HEK293 (cell line): Measurements from ENCODE around the gene KRTDAP.

Source experiments
- BCL11A ChIP-seq: fragments of 450-650 bp; formaldehyde crosslinking; IDR thresholded peaks from 2 replicates; pipeline ENCODE4 v1.5.1; 2016; ENCODE audit warnings: low read depth, missing biosample characterization, missing genetic modification characterization
- BCL11B ChIP-seq: fragments of 450-650 bp; formaldehyde crosslinking; IDR thresholded peaks from 2 replicates; pipeline ENCODE4 v1.5.1; 2016; ENCODE audit warnings: low read depth, missing biosample characterization, missing genetic modification characterization
- GFI1B ChIP-seq: fragments of 450-650 bp; formaldehyde crosslinking; IDR thresholded peaks from 2 replicates; pipeline ENCODE4 v1.5.1; 2016; ENCODE audit warnings: missing biosample characterization, missing genetic modification characterization
- KLF1 ChIP-seq: fragments of 450-650 bp; formaldehyde crosslinking; IDR thresholded peaks from 2 replicates; pipeline ENCODE4 v1.5.1; 2016; ENCODE audit warnings: missing biosample characterization, missing genetic modification characterization
- KLF8 ChIP-seq: fragments of 450-650 bp; formaldehyde crosslinking; IDR thresholded peaks from 2 replicates; pipeline ENCODE4 v1.5.1; 2016; ENCODE audit warnings: missing biosample characterization, missing genetic modification characterization
- MYNN ChIP-seq: fragments of 450-650 bp; formaldehyde crosslinking; IDR thresholded peaks from 2 replicates; pipeline ENCODE4 v1.5.1; 2016; ENCODE audit warnings: missing biosample characterization, missing genetic modification characterization, borderline replicate concordance
- OVOL3 ChIP-seq: fragments of 450-650 bp; formaldehyde crosslinking; IDR thresholded peaks from 2 replicates; pipeline ENCODE4 v1.5.1; 2016; ENCODE audit warnings: missing biosample characterization, missing genetic modification characterization
- PRDM6 ChIP-seq: fragments of 450-650 bp; formaldehyde crosslinking; IDR thresholded peaks from 2 replicates; pipeline ENCODE4 v1.5.1; 2017; ENCODE audit warnings: missing biosample characterization, missing genetic modification characterization
- ZBTB48 ChIP-seq: fragments of 450-650 bp; formaldehyde crosslinking; IDR thresholded peaks from 2 replicates; pipeline ENCODE4 v1.5.1; 2016; ENCODE audit warnings: missing biosample characterization, missing genetic modification characterization
- ZNF10 ChIP-seq: fragments of 450-650 bp; formaldehyde crosslinking; IDR thresholded peaks from 2 replicates; pipeline ENCODE4 v1.5.1; 2017; ENCODE audit warnings: missing biosample characterization, missing genetic modification characterization
- ZNF121 ChIP-seq: fragments of 450-650 bp; formaldehyde crosslinking; IDR thresholded peaks from 2 replicates; pipeline ENCODE4 v1.5.1; 2016; ENCODE audit warnings: missing biosample characterization, missing genetic modification characterization
- ZNF18 ChIP-seq: fragments of 450-650 bp; formaldehyde crosslinking; IDR thresholded peaks from 2 replicates; pipeline ENCODE4 v1.5.1; 2016; ENCODE audit warnings: missing biosample characterization, missing genetic modification characterization
- ZNF510 ChIP-seq: fragments of 450-650 bp; formaldehyde crosslinking; IDR thresholded peaks from 2 replicates; pipeline ENCODE4 v1.5.1; 2018; ENCODE audit warnings: mild to moderate bottlenecking, missing genetic modification characterization, missing biosample characterization; ENCODE audit not compliant: insufficient replicate concordance
- ZNF514 ChIP-seq: fragments of 450-650 bp; formaldehyde crosslinking; IDR thresholded peaks from 2 replicates; pipeline ENCODE4 v1.5.1; 2016; ENCODE audit warnings: missing biosample characterization, missing genetic modification characterization
- ZNF544 ChIP-seq: fragments of 450-650 bp; formaldehyde crosslinking; IDR thresholded peaks from 2 replicates; pipeline ENCODE4 v1.5.0; 2017; ENCODE audit warnings: missing biosample characterization, missing genetic modification characterization
- ZNF558 ChIP-seq: fragments of 450-650 bp; formaldehyde crosslinking; IDR thresholded peaks from 2 replicates; pipeline ENCODE4 v1.5.1; 2016; ENCODE audit warnings: missing biosample characterization, missing genetic modification characterization
- ZNF571 ChIP-seq: fragments of 450-650 bp; formaldehyde crosslinking; IDR thresholded peaks from 2 replicates; pipeline ENCODE4 v1.5.0; 2017; ENCODE audit warnings: missing biosample characterization, missing genetic modification characterization
- ZNF654 ChIP-seq: fragments of 450-650 bp; formaldehyde crosslinking; IDR thresholded peaks from 2 replicates; pipeline ENCODE4 v1.5.1; 2016; ENCODE audit warnings: low read depth, missing biosample characterization, missing genetic modification characterization
- ZNF701 ChIP-seq: fragments of 450-650 bp; formaldehyde crosslinking; IDR thresholded peaks from 2 replicates; pipeline ENCODE4 v1.5.1; 2016; ENCODE audit warnings: missing biosample characterization, missing genetic modification characterization
- ZNF791 ChIP-seq: fragments of 450-650 bp; formaldehyde crosslinking; IDR thresholded peaks from 2 replicates; pipeline ENCODE4 v1.5.1; 2016; ENCODE audit warnings: missing biosample characterization, missing genetic modification characterization
- ZXDB ChIP-seq: fragments of 450-650 bp; formaldehyde crosslinking; IDR thresholded peaks from 2 replicates; pipeline ENCODE4 v1.5.1; 2016; ENCODE audit warnings: missing biosample characterization, missing genetic modification characterization
- TF ChIP-seq, protein P1 (sequence below): fragments of 450-650 bp; formaldehyde crosslinking; IDR thresholded peaks from 2 replicates; pipeline ENCODE4 v1.5.1; 2016; ENCODE audit warnings: missing biosample characterization, missing genetic modification characterization, borderline replicate concordance
- TF ChIP-seq, protein P2 (sequence below): fragments of 450-650 bp; formaldehyde crosslinking; IDR thresholded peaks from 2 replicates; pipeline ENCODE4 v1.5.1; 2017; ENCODE audit warnings: missing biosample characterization, missing genetic modification characterization
- TF ChIP-seq, protein P3 (sequence below): fragments of 450-650 bp; formaldehyde crosslinking; IDR thresholded peaks from 2 replicates; pipeline ENCODE4 v1.5.1; 2016; ENCODE audit warnings: missing biosample characterization, missing genetic modification characterization, low read depth
- TF ChIP-seq, protein P4 (sequence below): fragments of 450-650 bp; formaldehyde crosslinking; IDR thresholded peaks from 2 replicates; pipeline ENCODE4 v1.5.1; 2016; ENCODE audit warnings: missing biosample characterization, missing genetic modification characterization, low read depth

Gene KRTDAP

GRCh38 chr19:35495107-35496064 is 5.1 kb upstream of the KRTDAP start (continued):
- TF ChIP-seq PRDM6 (no peak), OVOL3 (tag by site-specific recombination) (no peak), ZNF558 (no peak), ZXDB (tag by site-specific recombination) (peak; percentile 30; the same call in 1 of the 2 replicates), MYNN (tag by site-specific recombination) (no peak), ZNF791 (tag by site-specific recombination) (no peak), ZNF10 (tag by site-specific recombination) (no peak), ZNF654 (no peak; the same call in none of the 2 replicates), ZNF701 (no peak), ZNF510 (no peak), ZNF18 (no peak), ZNF514 (no peak), BCL11A (tag by site-specific recombination) (no peak), KLF1 (tag by site-specific recombination) (no peak), ZNF121 (no peak), ZNF544 (tag by site-specific recombination) (no peak), ZNF571 (no peak), ZBTB48 (tag by site-specific recombination) (no peak), KLF8 (tag by site-specific recombination) (peak; percentile 20; the same call in 1 of the 2 replicates), BCL11B (no peak), GFI1B (no peak)
- TF ChIP-seq, protein P1, sequence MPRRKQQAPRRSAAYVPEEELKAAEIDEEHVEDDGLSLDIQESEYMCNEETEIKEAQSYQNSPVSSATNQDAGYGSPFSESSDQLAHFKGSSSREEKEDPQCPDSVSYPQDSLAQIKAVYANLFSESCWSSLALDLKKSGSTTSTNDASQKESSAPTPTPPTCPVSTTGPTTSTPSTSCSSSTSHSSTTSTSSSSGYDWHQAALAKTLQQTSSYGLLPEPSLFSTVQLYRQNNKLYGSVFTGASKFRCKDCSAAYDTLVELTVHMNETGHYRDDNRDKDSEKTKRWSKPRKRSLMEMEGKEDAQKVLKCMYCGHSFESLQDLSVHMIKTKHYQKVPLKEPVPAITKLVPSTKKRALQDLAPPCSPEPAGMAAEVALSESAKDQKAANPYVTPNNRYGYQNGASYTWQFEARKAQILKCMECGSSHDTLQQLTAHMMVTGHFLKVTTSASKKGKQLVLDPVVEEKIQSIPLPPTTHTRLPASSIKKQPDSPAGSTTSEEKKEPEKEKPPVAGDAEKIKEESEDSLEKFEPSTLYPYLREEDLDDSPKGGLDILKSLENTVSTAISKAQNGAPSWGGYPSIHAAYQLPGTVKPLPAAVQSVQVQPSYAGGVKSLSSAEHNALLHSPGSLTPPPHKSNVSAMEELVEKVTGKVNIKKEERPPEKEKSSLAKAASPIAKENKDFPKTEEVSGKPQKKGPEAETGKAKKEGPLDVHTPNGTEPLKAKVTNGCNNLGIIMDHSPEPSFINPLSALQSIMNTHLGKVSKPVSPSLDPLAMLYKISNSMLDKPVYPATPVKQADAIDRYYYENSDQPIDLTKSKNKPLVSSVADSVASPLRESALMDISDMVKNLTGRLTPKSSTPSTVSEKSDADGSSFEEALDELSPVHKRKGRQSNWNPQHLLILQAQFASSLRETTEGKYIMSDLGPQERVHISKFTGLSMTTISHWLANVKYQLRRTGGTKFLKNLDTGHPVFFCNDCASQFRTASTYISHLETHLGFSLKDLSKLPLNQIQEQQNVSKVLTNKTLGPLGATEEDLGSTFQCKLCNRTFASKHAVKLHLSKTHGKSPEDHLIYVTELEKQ (tag by site-specific recombination) = no peak
- TF ChIP-seq, protein P2, sequence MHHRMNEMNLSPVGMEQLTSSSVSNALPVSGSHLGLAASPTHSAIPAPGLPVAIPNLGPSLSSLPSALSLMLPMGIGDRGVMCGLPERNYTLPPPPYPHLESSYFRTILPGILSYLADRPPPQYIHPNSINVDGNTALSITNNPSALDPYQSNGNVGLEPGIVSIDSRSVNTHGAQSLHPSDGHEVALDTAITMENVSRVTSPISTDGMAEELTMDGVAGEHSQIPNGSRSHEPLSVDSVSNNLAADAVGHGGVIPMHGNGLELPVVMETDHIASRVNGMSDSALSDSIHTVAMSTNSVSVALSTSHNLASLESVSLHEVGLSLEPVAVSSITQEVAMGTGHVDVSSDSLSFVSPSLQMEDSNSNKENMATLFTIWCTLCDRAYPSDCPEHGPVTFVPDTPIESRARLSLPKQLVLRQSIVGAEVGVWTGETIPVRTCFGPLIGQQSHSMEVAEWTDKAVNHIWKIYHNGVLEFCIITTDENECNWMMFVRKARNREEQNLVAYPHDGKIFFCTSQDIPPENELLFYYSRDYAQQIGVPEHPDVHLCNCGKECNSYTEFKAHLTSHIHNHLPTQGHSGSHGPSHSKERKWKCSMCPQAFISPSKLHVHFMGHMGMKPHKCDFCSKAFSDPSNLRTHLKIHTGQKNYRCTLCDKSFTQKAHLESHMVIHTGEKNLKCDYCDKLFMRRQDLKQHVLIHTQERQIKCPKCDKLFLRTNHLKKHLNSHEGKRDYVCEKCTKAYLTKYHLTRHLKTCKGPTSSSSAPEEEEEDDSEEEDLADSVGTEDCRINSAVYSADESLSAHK (tag by site-specific recombination) = no peak
- TF ChIP-seq, protein P3, sequence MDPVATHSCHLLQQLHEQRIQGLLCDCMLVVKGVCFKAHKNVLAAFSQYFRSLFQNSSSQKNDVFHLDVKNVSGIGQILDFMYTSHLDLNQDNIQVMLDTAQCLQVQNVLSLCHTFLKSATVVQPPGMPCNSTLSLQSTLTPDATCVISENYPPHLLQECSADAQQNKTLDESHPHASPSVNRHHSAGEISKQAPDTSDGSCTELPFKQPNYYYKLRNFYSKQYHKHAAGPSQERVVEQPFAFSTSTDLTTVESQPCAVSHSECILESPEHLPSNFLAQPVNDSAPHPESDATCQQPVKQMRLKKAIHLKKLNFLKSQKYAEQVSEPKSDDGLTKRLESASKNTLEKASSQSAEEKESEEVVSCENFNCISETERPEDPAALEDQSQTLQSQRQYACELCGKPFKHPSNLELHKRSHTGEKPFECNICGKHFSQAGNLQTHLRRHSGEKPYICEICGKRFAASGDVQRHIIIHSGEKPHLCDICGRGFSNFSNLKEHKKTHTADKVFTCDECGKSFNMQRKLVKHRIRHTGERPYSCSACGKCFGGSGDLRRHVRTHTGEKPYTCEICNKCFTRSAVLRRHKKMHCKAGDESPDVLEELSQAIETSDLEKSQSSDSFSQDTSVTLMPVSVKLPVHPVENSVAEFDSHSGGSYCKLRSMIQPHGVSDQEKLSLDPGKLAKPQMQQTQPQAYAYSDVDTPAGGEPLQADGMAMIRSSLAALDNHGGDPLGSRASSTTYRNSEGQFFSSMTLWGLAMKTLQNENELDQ (tag by site-specific recombination) = no peak
- TF ChIP-seq, protein P4, sequence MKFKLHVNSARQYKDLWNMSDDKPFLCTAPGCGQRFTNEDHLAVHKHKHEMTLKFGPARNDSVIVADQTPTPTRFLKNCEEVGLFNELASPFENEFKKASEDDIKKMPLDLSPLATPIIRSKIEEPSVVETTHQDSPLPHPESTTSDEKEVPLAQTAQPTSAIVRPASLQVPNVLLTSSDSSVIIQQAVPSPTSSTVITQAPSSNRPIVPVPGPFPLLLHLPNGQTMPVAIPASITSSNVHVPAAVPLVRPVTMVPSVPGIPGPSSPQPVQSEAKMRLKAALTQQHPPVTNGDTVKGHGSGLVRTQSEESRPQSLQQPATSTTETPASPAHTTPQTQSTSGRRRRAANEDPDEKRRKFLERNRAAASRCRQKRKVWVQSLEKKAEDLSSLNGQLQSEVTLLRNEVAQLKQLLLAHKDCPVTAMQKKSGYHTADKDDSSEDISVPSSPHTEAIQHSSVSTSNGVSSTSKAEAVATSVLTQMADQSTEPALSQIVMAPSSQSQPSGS = no peak
